Fibroblast of skin of back (primary cell): ENCODE results near the gene CASTOR1.
A peak's percentile ranks its signal among the peaks of the same experiment; 100 is the strongest.

Source experiments
- DNase-seq: peaks from one replicate; pipeline ENCODE4 v3.0.0-alpha.2; 2013

The CASTOR1 gene

DNA sequence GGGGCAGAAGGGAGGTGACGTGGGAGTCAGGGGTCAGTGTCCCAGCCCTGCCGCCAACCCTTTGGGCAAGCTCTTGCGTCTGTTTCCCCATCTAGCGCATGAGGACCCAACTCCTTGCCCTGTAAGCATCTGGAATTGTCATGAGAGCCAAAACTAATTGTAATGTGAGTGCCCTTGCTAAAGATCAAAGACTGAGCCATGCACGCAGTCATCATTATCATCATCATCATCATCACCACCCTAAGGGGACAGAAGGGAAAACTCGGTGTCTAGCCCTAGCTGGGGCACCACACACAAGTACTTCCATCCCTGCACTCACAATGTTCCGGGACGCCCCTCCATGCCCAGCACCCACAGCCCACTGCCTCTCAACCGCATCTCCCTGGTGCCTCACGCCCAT lies 45.2 kb downstream of the CASTOR1 start:
- no peak for DNase-seq

- DNase-seq, result no peak
These were observed 45.6 kb downstream of the CASTOR1 start for GRCh38 chr22:30243661-30244060.

- DNase-seq, result no peak
These were observed 47.5 kb downstream of the CASTOR1 start for GRCh38 chr22:30241576-30242371.

- DNase-seq, result peak; percentile 84
These were observed 48.5 kb downstream of the CASTOR1 start for GRCh38 chr22:30240541-30241417.

GRCh38 chr22:30239488-30240405 lies 49.6 kb downstream of the CASTOR1 start:
- DNase-seq, result no peak

DNA sequence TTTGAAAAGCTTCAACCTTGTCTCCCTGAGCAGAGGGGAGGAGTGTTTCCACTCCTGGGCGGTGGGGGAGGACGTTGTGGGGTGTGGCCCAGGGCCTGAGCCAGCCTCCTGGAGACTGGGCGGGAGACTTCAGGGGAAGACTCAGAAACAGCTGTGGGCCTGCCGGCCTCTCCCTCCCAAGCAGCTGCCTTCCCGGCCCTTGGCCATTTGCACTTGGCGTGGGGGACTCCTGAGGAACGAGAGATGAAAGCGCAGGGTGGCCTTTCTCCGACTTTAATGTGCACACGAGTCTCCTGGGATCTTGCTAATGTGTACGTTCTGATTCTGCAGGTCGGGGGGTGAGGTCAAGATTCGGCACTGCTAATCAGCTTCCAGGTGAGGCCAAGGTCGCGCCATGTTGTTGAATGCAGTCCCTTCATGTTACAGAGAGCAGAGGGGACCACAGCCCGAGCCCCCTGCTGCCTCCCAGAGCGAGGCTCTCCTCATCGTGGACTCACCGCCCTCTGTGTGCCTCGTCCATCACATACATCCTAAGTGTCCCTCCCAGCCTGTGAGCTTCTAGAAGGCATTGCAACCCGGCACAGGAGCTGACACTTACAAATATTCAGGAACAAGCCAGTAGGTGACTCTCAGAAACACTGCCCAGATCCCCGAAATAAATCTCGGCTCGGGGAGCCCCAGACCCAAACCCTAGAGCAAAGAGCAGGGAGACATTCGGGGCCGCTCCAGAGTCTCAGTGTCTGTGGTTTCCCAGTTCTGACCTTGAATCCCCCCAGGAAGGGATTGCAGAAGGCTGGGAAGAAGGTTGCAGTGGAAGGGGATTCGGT lies 50.4 kb downstream of the CASTOR1 start:
- DNase-seq, result peak; percentile 70

DNA sequence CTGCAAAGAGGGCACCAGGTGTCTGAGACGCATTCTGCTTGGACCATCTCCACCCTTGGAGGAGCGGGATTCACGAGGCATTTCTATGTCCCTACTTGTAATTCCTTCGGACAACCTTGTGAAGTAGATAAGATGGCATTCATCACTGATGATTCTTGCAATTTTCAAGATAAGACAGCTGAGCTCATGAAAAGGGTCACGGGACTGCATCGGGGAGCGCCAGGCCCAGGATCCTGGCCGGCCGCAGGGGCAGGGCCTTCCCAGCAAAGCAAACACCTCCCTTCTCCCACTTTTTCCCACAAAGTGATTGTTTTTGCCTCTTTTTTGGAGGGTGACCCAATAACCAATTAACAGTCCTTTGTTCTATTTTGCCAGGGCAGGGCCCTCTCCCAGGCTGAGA lies 51.2 kb downstream of the CASTOR1 start:
- DNase-seq, result no peak

DNA sequence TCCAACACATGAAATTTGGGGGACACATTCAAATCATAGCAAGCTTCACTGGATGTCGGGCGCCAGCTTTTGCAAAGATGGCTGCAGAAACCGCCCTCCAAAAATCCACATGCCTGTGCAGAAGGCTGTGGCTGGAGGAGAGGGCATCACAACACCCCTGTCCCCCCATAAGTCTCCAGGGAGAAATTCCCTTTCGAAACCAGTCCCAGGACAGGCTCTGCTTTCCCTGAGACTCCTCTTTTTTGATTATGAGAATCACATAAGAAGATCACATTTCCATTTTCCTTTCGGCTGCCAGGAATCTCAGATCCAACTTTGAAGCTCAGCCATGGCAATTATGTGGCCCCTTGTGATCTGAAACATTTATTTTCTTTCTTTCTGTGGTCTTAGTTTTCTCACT lies 52.4 kb downstream of the CASTOR1 start:
- no peak for DNase-seq

GRCh38 chr22:30235687-30236170 lies 53.6 kb downstream of the CASTOR1 start:
- DNase-seq, result peak; percentile 97
